Calu3 (cell line): ENCODE results near the gene KMT2D. TPM values are rescaled to one million over a fixed set of nuclear protein-coding genes. Genes with fewer than 3 reads are reported as not detected.
A peak's percentile ranks its signal among the peaks of the same experiment; 100 is the strongest.

Experiments used
- BruUV-seq: library from RNA; stranded (reverse); fragments of 400-500 nt; replicated peaks from 2 replicates; lab custom pipeline; 2021; lab: Mats Ljungman, UMichigan
- CTCF ChIA-PET: fragments of 300-600 bp; sonication (Branson Sonifier 250); formaldehyde crosslinking; loops from one replicate; lab custom pipeline; 2022; ENCODE audit warnings: antibody characterized with exemption; lab: Charles Lee
- DNase-seq: peaks from one replicate; pipeline ENCODE4 v3.0.0; 2022
- H3K27ac Mint-ChIP-seq: one replicate; pipeline ENCODE4 v1.8.0; 2022; ENCODE audit warnings: mixed read lengths; ENCODE audit not compliant: unreplicated experiment
- H3K27me3 Mint-ChIP-seq: one replicate; pipeline ENCODE4 v1.8.0; 2022; ENCODE audit warnings: mixed read lengths; ENCODE audit not compliant: unreplicated experiment
- H3K36me3 Mint-ChIP-seq: one replicate; pipeline ENCODE4 v1.8.0; 2022; ENCODE audit warnings: mild to moderate bottlenecking, moderate library complexity, mixed read lengths; ENCODE audit not compliant: insufficient read depth, unreplicated experiment
- H3K4me1 Mint-ChIP-seq: one replicate; pipeline ENCODE4 v1.8.0; 2022; ENCODE audit warnings: mild to moderate bottlenecking, low read depth, mixed read lengths; ENCODE audit not compliant: unreplicated experiment
- H3K4me3 Mint-ChIP-seq: one replicate; pipeline ENCODE4 v1.8.0; 2022; ENCODE audit warnings: mild to moderate bottlenecking, low read depth, moderate library complexity, mixed read lengths; ENCODE audit not compliant: unreplicated experiment
- H3K9me3 Mint-ChIP-seq: one replicate; pipeline ENCODE4 v1.8.0; 2022; ENCODE audit warnings: low read depth, mixed read lengths; ENCODE audit not compliant: unreplicated experiment
- intact Hi-C: fragments of 100-400 bp; cut with micrococcal nuclease; formaldehyde crosslinking; loops from one replicate; pipeline ENCODE4 v1.10.0; 2022; ENCODE audit not compliant: unreplicated experiment
- total RNA-seq: library from RNA; stranded (reverse); gene quantifications from 2 replicates; pipeline ENCODE4 v1.2.3, GENCODE V29; 2022
- TF ChIP-seq, protein P1 (sequence below): fragments of 200-600 bp; IDR thresholded peaks from one replicate; pipeline ENCODE4 v1.8.0; 2022; ENCODE audit warnings: antibody characterized with exemption; ENCODE audit not compliant: unreplicated experiment

KMT2D gene
- total RNA-seq, 1 experiment from 2014 or later = 72.9 TPM

DNA sequence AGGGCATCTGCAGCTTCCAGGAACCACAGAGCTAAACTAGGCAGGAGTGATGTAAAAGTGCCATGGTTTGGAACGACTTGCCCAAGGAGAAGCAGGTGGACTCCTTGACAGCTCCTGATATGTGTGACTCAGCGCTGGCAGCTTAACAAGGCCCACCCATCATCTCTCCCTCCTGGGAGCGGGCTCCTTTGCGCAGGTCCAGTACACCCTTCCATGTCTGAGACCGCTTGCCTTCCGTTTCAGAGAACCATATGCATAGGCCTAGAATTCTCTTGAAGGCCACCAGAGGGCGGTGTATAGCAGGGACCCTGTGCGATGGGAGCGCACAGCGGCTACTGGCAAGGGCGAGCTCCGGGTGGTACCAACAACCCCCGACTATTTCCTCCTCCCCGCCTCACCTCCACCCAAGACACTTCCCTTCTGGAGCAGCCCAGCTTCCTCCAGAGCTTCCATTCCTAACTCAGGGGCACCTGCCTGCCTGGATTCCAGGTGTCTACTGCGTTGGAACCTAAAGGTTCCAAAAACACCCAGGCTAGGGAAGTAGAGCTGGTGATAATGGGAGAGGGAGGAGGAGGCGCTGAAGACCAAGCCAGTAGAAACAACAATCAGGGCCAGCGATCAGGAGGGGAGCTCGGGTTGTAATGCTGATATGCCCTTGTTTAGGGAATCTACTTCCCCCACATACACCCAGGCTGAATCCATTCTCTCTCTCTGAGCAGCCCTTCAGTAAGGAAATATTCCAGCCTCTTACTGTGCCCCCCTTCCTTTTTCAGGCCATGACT is 27.7 kb upstream of the KMT2D start:
- H3K4me3 Mint-ChIP-seq = no peak overlapping the region
- no peaks in the 10 kb centered on the region for H3K4me1 Mint-ChIP-seq
- TF ChIP-seq, protein P1, sequence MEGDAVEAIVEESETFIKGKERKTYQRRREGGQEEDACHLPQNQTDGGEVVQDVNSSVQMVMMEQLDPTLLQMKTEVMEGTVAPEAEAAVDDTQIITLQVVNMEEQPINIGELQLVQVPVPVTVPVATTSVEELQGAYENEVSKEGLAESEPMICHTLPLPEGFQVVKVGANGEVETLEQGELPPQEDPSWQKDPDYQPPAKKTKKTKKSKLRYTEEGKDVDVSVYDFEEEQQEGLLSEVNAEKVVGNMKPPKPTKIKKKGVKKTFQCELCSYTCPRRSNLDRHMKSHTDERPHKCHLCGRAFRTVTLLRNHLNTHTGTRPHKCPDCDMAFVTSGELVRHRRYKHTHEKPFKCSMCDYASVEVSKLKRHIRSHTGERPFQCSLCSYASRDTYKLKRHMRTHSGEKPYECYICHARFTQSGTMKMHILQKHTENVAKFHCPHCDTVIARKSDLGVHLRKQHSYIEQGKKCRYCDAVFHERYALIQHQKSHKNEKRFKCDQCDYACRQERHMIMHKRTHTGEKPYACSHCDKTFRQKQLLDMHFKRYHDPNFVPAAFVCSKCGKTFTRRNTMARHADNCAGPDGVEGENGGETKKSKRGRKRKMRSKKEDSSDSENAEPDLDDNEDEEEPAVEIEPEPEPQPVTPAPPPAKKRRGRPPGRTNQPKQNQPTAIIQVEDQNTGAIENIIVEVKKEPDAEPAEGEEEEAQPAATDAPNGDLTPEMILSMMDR = peak; percentile 55
- CTCF ChIA-PET = interaction anchor here (0.5 to 2.7 kb wide), 15 partner anchors 9 to 149 kb away, joined by 3 to 29 read pairs (median 6); partner anchors contain the start of genes LMBR1L, RHEBL1 and TUBA1B
- intact Hi-C loops = loop anchor here (5.0 kb wide), 1 partner anchor 34 kb away; no protein-coding TSS in a partner anchor
- no peaks in the 10 kb centered on the region for H3K36me3 Mint-ChIP-seq
- peak; percentile 70 for DNase-seq
- H3K27me3 Mint-ChIP-seq = peaks cover 39% of the 10 kb centered on the region
- H3K9me3 Mint-ChIP-seq = no peaks in the 10 kb centered on the region
- no peak overlapping the region for H3K27ac Mint-ChIP-seq
- BruUV-seq = no TSS peak

GRCh38 chr12:49086116-49086515 is 25.5 kb upstream of the KMT2D start:
- Mint-ChIP-seq H3K36me3 (no peaks in the 10 kb centered on the region), H3K27ac (no peak overlapping the region), H3K9me3 (no peaks in the 10 kb centered on the region), H3K27me3 (peaks cover 27% of the 10 kb centered on the region), H3K4me1 (no peaks in the 10 kb centered on the region), H3K4me3 (no peak overlapping the region)
- BruUV-seq = no TSS peak
- intact Hi-C loops = loop anchor here (5.0 kb wide), 1 partner anchor 36 kb away; no protein-coding TSS in a partner anchor
- no peak for DNase-seq
- TF ChIP-seq, protein P1 = no peak
- CTCF ChIA-PET = no interaction called here

GRCh38 chr12:49084438-49084837 is 23.8 kb upstream of the KMT2D start:
- BruUV-seq = no TSS peak
- H3K4me3 Mint-ChIP-seq = no peak overlapping the region

DNA sequence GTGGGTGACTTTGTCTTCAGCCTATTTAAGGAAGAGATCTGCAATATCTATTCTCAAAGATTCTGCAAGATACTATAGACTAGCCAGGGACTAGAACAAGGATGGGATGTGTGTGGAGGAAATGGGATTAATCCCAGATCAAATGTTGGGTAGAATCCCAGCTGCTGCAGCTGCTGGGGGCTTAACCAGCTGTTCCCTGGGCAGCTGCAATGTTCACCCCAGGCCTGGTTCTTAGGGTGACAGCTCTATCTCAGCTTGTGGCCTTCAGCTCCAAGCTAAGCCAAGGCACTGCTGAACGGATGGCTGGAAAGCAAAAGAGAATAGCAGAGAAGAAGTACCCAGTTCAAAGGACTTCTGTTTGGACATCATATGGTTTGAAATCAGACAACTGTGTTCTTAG is 19.2 kb upstream of the KMT2D start:
- H3K4me3 Mint-ChIP-seq = no peak overlapping the region
- peaks cover 21% of the 10 kb centered on the region for H3K27me3 Mint-ChIP-seq
- TF ChIP-seq, protein P1 = no peak
- no peaks in the 10 kb centered on the region for H3K9me3 Mint-ChIP-seq
- no peak overlapping the region for H3K27ac Mint-ChIP-seq
- intact Hi-C loops = no loop called here
- CTCF ChIA-PET = interaction anchor here (1.7 kb wide), 1 partner anchor 10 kb away, joined by 3 read pairs; the partner anchor contains the start of gene RHEBL1
- BruUV-seq = no TSS peak
- H3K4me1 Mint-ChIP-seq = no peaks in the 10 kb centered on the region
- no peaks in the 10 kb centered on the region for H3K36me3 Mint-ChIP-seq
- DNase-seq = no peak

More at GRCh38 chr12:49084438-49084837, 23.8 kb upstream of the KMT2D start:
- Mint-ChIP-seq H3K27ac (no peak overlapping the region), H3K9me3 (no peaks in the 10 kb centered on the region), H3K36me3 (no peaks in the 10 kb centered on the region), H3K27me3 (peaks cover 27% of the 10 kb centered on the region), H3K4me1 (no peaks in the 10 kb centered on the region)
- intact Hi-C loops = no loop called here
- CTCF ChIA-PET = no interaction called here
- no peak for DNase-seq
- TF ChIP-seq, protein P1 = no peak
